ENCODE data around the gene SPP2. TPM values are rescaled to one million over a fixed set of nuclear protein-coding genes. Genes with fewer than 3 reads are reported as not detected.

Gene SPP2
- total and polyA plus RNA-seq, 2 of the 8 experiments (the other 6 are each of a cell fraction or from before 2014, with no cell fraction given): not detected

DNA sequence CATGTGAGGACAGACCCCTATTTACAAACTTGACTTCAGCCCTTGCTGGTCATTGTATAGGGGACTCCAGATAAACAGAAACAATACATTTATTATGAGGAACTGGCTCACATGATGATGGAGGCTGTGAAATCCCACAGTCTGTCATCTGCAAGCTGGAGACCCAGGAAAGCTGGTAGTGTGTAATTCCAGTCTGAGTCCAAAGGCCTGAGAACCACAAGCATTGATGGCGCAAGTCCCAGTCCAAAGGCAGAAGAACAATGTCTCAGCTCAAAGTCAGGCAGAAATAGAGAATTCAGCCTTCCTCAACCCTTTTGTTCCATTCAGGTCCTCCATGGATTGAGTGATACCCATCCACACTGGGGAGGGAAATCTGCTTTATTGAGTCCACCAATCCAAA is 28.1 kb upstream of the SPP2 start:
- no peak for DNase-seq (ENCODE audit: low read depth in 1 of 2, low spot score in 2 of 2)
- no peak for FAIRE-seq
- H4K91ac ChIP-seq (replicated peaks; ENCODE audit: insufficient read length, low read length): no peak overlapping the region
- H3K56ac ChIP-seq (replicated peaks; ENCODE audit: insufficient read length, low read depth, low read length): no peak overlapping the region
- no peaks in the 10 kb centered on the region for H3K23me2 ChIP-seq (ENCODE audit: low read depth, low read length)
- ChIA-PET CTCF (ENCODE audit: partially characterized antibody) (interaction anchor here (0.7 kb wide), 1 partner anchor 8 kb away, joined by 3 read pairs; no protein-coding TSS in a partner anchor), POLR2A (ENCODE audit: partially characterized antibody) (no interaction called here)
- H2BK120ac ChIP-seq (replicated peaks; ENCODE audit: low read depth, low read length): no peak overlapping the region
- no peak overlapping the region for H3K4me2 ChIP-seq (ENCODE audit: insufficient read depth in 1 of 2, low read depth in 2 of 2, low read length in 2 of 2)
- no peak overlapping the region for H2BK20ac ChIP-seq (ENCODE audit: low read length)
- no peak overlapping the region for H2BK5ac ChIP-seq (ENCODE audit: low read depth, low read length)
- 54% methylated on average over 1 of the region's 1 CpG; no CpG with 5 or more reads in 1 of the 2 experiments for WGBS, 2 experiments (ENCODE audit: extremely low coverage in 1 of 2, insufficient coverage in 1 of 2, insufficient read length in 1 of 2, insufficient replicate concordance in 2 of 2, low coverage in 1 of 2, low lambda C conversion rate in 2 of 2, missing lambda C conversion rate in 1 of 2)
- no peak overlapping the region for H3K4ac ChIP-seq (replicated peaks; ENCODE audit: insufficient read length, low read depth, low read length)
- TF ChIP-seq EGR1 (IDR thresholded peaks at IDR 0.05; ENCODE audit: borderline replicate concordance, low read depth, low read length): no peak
- TF ChIP-seq SP2 (IDR thresholded peaks at IDR 0.05; ENCODE audit: low read length): no peak
- TF ChIP-seq KDM1A (IDR thresholded peaks at IDR 0.05; ENCODE audit: borderline replicate concordance, low read length): no peak
- TF ChIP-seq JUND (IDR thresholded peaks at IDR 0.05; ENCODE audit: low read length): no peak
- TF ChIP-seq NANOG (IDR thresholded peaks at IDR 0.05; ENCODE audit: insufficient read depth, low read depth, low read length, poor library complexity, severe bottlenecking): no peak
- TF ChIP-seq, protein P1, sequence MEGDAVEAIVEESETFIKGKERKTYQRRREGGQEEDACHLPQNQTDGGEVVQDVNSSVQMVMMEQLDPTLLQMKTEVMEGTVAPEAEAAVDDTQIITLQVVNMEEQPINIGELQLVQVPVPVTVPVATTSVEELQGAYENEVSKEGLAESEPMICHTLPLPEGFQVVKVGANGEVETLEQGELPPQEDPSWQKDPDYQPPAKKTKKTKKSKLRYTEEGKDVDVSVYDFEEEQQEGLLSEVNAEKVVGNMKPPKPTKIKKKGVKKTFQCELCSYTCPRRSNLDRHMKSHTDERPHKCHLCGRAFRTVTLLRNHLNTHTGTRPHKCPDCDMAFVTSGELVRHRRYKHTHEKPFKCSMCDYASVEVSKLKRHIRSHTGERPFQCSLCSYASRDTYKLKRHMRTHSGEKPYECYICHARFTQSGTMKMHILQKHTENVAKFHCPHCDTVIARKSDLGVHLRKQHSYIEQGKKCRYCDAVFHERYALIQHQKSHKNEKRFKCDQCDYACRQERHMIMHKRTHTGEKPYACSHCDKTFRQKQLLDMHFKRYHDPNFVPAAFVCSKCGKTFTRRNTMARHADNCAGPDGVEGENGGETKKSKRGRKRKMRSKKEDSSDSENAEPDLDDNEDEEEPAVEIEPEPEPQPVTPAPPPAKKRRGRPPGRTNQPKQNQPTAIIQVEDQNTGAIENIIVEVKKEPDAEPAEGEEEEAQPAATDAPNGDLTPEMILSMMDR (IDR thresholded peaks at IDR 0.05; ENCODE audit: control extremely low read depth in 1 of 3, insufficient read depth in 1 of 3, low read depth in 1 of 3, low read length in 3 of 3): no peak
- no peak for TF ChIP-seq MAX (IDR thresholded peaks at IDR 0.05)
- TF ChIP-seq ZNF274 (IDR thresholded peaks at IDR 0.05; ENCODE audit: borderline replicate concordance, extremely low read depth, low read length): no peak
- no peak overlapping the region for H2AK5ac ChIP-seq (ENCODE audit: low read depth, low read length)
- no peak overlapping the region for H4K5ac ChIP-seq (ENCODE audit: insufficient read length, low read depth, low read length)
- H3K4me3 ChIP-seq (ENCODE audit: extremely low read depth in 1 of 4, insufficient read depth in 2 of 4, low read depth in 3 of 4, low read length in 4 of 4): no peak overlapping the region
- H4K8ac ChIP-seq (ENCODE audit: extremely low read depth, insufficient read depth, low read length): no peak overlapping the region
- peaks cover 6 to 15% of the 10 kb centered on the region in 2 experiments; a peak in 2 of 4 replicates for H3K9me3 ChIP-seq (ENCODE audit: insufficient read depth in 2 of 2, low read depth in 1 of 2, low read length in 1 of 2)
- no peak overlapping the region for H3K18ac ChIP-seq (ENCODE audit: extremely low read depth, low read length)
- no peaks in the 10 kb centered on the region for H3K27me3 ChIP-seq (replicated peaks in 1 of 4; ENCODE audit: control insufficient read depth in 3 of 4, extremely low read depth in 1 of 4, insufficient read depth in 3 of 4, low read length in 3 of 4)
- H2BK15ac ChIP-seq (ENCODE audit: low read length): no peak overlapping the region
- no peaks in the 10 kb centered on the region for H3K79me1 ChIP-seq (ENCODE audit: low read depth, low read length)
- H2BK12ac ChIP-seq (ENCODE audit: low read depth, low read length): no peak overlapping the region
- no peaks in the 10 kb centered on the region for H3K4me1 ChIP-seq (replicated peaks in 1 of 4; ENCODE audit: control insufficient read depth in 3 of 4, insufficient read depth in 4 of 4, low read length in 3 of 4)
- H3K27ac ChIP-seq (ENCODE audit: low read depth, low read length): no peak overlapping the region
- no peak overlapping the region for H3K9ac ChIP-seq (replicated peaks in 1 of 4; ENCODE audit: extremely low read depth in 1 of 4, low read depth in 3 of 4, low read length in 3 of 4)
- no peaks in the 10 kb centered on the region for H3K36me3 ChIP-seq (ENCODE audit: control insufficient read depth in 2 of 4, insufficient read depth in 4 of 4, low read length in 3 of 4)
- no peaks in the 10 kb centered on the region for H4K20me1 ChIP-seq (replicated peaks in 1 of 2; ENCODE audit: control insufficient read depth in 1 of 2, insufficient read depth in 2 of 2, low read length in 2 of 2)
- no peak overlapping the region for H3K14ac ChIP-seq (ENCODE audit: insufficient read length)
- no peak overlapping the region for H2AFZ ChIP-seq (ENCODE audit: low read length)
- no peaks in the 10 kb centered on the region for H3K79me2 ChIP-seq (ENCODE audit: control insufficient read depth in 1 of 2, insufficient read depth in 2 of 2, low read length in 2 of 2)
- no peak overlapping the region for H3K23ac ChIP-seq (ENCODE audit: insufficient read length)

Measured in H1 (cell line).